GM18951 (cell line): ENCODE measurements around the gene RAB1A.

ENCODE experiments used
- POLR2A ChIP-seq: IDR thresholded peaks from 4 replicates; pipeline ENCODE4 v1.6.1; 2011; ENCODE audit warnings: mild to moderate bottlenecking; ENCODE audit not compliant: insufficient read length, insufficient read depth; ENCODE audit errors: extremely low read depth
- in situ Hi-C: fragments of 300-500 bp; cut with MboI; formaldehyde crosslinking; loops from one replicate; pipeline ENCODE4 v1.12.0; 2022; ENCODE audit warnings: low sequenced_read_pairs, mixed read lengths, inconsistent platforms; ENCODE audit not compliant: unreplicated experiment

RAB1A gene

GRCh38 chr2:65056215-65057053 lies 73.5 kb downstream of the RAB1A start, which contains the start of gene CEP68:
CEP68 (plus strand) TSS chr2:65056416; CDS start chr2:65069445, 13,029 bp downstream.
- in situ Hi-C loops: loop anchor here (25.0 kb wide), 1 partner anchor 131 kb away; no protein-coding TSS in a partner anchor
- peak; percentile 76 for TF ChIP-seq POLR2A

- TF ChIP-seq POLR2A: no peak
- in situ Hi-C loops: loop anchor here (25.0 kb wide), 1 partner anchor 132 kb away; no protein-coding TSS in a partner anchor
Measured at GRCh38 chr2:65055422-65056214, 74.3 kb downstream of the RAB1A start.

- TF ChIP-seq POLR2A: no peak
- in situ Hi-C loops: loop anchor here (25.0 kb wide), 1 partner anchor 132 kb away; no protein-coding TSS in a partner anchor
Measured at GRCh38 chr2:65054749-65055421, 75.0 kb downstream of the RAB1A start.

- no peak for TF ChIP-seq POLR2A
- in situ Hi-C loops: loop anchor here (25.0 kb wide), 1 partner anchor 134 kb away; no protein-coding TSS in a partner anchor
Measured at GRCh38 chr2:65053199-65053598, 76.7 kb downstream of the RAB1A start.

- no peak for TF ChIP-seq POLR2A
- in situ Hi-C loops: loop anchor here (25.0 kb wide), 1 partner anchor 136 kb away; no protein-coding TSS in a partner anchor
Measured at GRCh38 chr2:65050931-65051330, 79.0 kb downstream of the RAB1A start.

GRCh38 chr2:65049010-65049639 lies 80.8 kb downstream of the RAB1A start:
- no peak for TF ChIP-seq POLR2A
- in situ Hi-C loops: loop anchor here (25.0 kb wide), 2 partner anchors 412 to 712 kb away; no protein-coding TSS in a partner anchor

GRCh38 chr2:65046633-65047407 lies 83.1 kb downstream of the RAB1A start:
- no peak for TF ChIP-seq POLR2A
- in situ Hi-C loops: loop anchor here (25.0 kb wide), 2 partner anchors 410 to 710 kb away; no protein-coding TSS in a partner anchor

GRCh38 chr2:65045651-65046050 lies 84.3 kb downstream of the RAB1A start:
- in situ Hi-C loops: loop anchor here (25.0 kb wide), 2 partner anchors 408 to 708 kb away; no protein-coding TSS in a partner anchor
- TF ChIP-seq POLR2A: no peak

- TF ChIP-seq POLR2A: no peak
- in situ Hi-C loops: loop anchor here (25.0 kb wide), 2 partner anchors 407 to 707 kb away; no protein-coding TSS in a partner anchor
Measured at GRCh38 chr2:65044097-65044735, 85.7 kb downstream of the RAB1A start.

GRCh38 chr2:65043001-65043400 lies 86.9 kb downstream of the RAB1A start:
- in situ Hi-C loops: loop anchor here (25.0 kb wide), 2 partner anchors 406 to 706 kb away; no protein-coding TSS in a partner anchor
- no peak for TF ChIP-seq POLR2A
